Smooth muscle cell (in vitro differentiated cells): ENCODE data around the gene ETNK2. TPM values are rescaled to one million over a fixed set of nuclear protein-coding genes. Genes with fewer than 3 reads are reported as not detected.

Source experiments
- DNase-seq: peaks from one replicate; lab custom pipeline; 2025; ENCODE audit not compliant: unreplicated experiment; lab: John Stamatoyannopoulos, UW
- H2AFZ ChIP-seq: fragments of 200-600 bp; sonication (generic); 2 replicates; pipeline ENCODE4 v1.6.0; 2016; ENCODE audit warnings: antibody characterized with exemption, low read depth, mild to moderate bottlenecking
- H3F3A ChIP-seq: fragments of 200-600 bp; sonication (generic); 2 replicates; pipeline ENCODE4 v1.6.0; 2017; ENCODE audit warnings: antibody characterized with exemption, low read depth
- H3K27ac ChIP-seq: fragments of 200-600 bp; sonication (generic); 2 replicates; pipeline ENCODE4 v1.5.1; 2016; ENCODE audit warnings: low read depth, mild to moderate bottlenecking
- H3K27me3 ChIP-seq: fragments of 200-600 bp; sonication (generic); 2 replicates; pipeline ENCODE4 v1.6.1; 2016; ENCODE audit warnings: low read depth, mild to moderate bottlenecking
- H3K36me3 ChIP-seq: fragments of 200-600 bp; sonication (generic); 2 replicates; pipeline ENCODE4 v1.5.1; 2016; ENCODE audit warnings: low read depth
- H3K4me1 ChIP-seq: fragments of 200-600 bp; sonication (generic); 2 replicates; pipeline ENCODE4 v1.5.1; 2016; ENCODE audit warnings: low read depth
- H3K4me2 ChIP-seq: fragments of 200-600 bp; sonication (generic); 2 replicates; pipeline ENCODE4 v1.6.0; 2016; ENCODE audit warnings: mild to moderate bottlenecking
- H3K4me3 ChIP-seq: fragments of 200-600 bp; sonication (generic); 2 replicates; pipeline ENCODE4 v1.5.1; 2016; ENCODE audit warnings: mild to moderate bottlenecking
- H3K79me2 ChIP-seq: fragments of 200-600 bp; sonication (generic); 2 replicates; pipeline ENCODE4 v1.6.0; 2016; ENCODE audit warnings: low read depth, mild to moderate bottlenecking
- H3K9ac ChIP-seq: fragments of 200-600 bp; sonication (generic); 2 replicates; pipeline ENCODE4 v1.6.0; 2016; ENCODE audit warnings: low read depth
- H3K9me3 ChIP-seq: fragments of 200-600 bp; sonication (generic); replicated peaks from 2 replicates; pipeline ENCODE4 v1.5.1; 2016; ENCODE audit warnings: low read depth
- H4K20me1 ChIP-seq: fragments of 200-600 bp; sonication (generic); 2 replicates; pipeline ENCODE4 v1.6.0; 2016; ENCODE audit warnings: low read depth
- CTCF ChIP-seq: fragments of 200-600 bp; sonication (generic); IDR thresholded peaks from 2 replicates; pipeline ENCODE4 v1.5.1; 2017; ENCODE audit warnings: borderline replicate concordance, mild to moderate bottlenecking, antibody characterized with exemption; ENCODE audit not compliant: insufficient read depth, poor library complexity, severe bottlenecking
- WGBS: methylation state at CpG from one replicate; pipeline ENCODE4 v1.1.7; 2016; ENCODE audit warnings: low lambda C conversion rate; 5-methylcytosine and 5-hydroxymethylcytosine counted together
- polyA plus RNA-seq: library from polyadenylated mRNA; unstranded; fragments of >200 nt; fragmentation: Nextera tagmentation; extraction: Ambion mirVana; gene quantifications from 2 replicates; pipeline ENCODE4 v1.2.1, GENCODE V29; 2016
- total RNA-seq: library from RNA; depleted of rRNA; stranded (reverse); fragments of >200 nt; gene quantifications from 2 replicates; pipeline ENCODE4 v1.2.3, GENCODE V29; 2014

The ETNK2 gene
- 3.7 and 21.4 TPM in 2 replicates for total RNA-seq
- 8.9 and 17.3 TPM in 2 replicates for polyA plus RNA-seq

DNA sequence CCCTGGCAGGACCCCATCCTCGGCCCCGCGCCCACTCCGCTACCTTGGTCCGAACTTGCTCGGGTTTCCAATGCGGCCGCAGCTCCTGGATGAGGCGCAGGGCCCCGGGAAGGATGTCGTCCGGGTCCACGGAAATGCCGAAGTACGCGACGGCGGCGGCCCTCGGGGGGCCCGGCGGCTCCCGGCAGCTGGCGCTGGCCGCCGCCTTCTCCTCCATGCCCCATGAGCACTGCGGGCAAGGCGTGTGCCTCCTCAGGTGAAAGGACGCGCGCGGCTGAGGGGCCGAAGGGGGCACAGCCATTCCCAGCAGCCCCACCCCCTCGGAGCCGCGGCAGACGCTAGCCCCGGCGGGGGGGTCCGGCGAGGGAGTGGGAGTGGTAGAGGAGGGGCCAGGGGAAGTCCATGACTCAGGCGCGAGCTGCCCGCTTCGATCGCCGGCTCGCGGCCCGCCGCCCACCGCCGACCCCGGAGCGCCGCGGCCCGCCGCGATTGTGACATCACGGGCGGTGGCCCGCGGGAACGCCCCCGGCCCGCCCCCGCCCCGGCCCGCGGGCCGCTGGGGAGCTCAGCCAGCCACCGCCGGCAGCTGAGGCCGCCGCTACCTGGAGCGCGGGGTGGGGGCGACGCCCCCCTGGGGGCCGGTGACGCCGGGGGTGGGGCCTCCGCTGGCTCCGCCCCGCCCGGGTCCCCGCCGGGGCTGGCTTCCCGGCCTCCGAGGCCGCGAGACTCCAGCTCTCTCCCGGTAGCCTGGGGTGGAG is at the start of gene ETNK2:
Gene ETNK2 (minus strand): TSS at position 493 of the 758 bp plus-strand sequence. CDS start 192 bp downstream, at position 301.
- no peaks in the 10 kb centered on the region for H3K36me3 ChIP-seq
- H3K4me2 ChIP-seq, result peak within 1 kb of the TSS; percentile 96
- peak within 1 kb of the TSS; percentile 63 for H3K4me3 ChIP-seq
- H3K27ac ChIP-seq, result no peak within 1 kb of the TSS
- DNase-seq, result peak; percentile 59
- no peaks in the 10 kb centered on the region for H3K4me1 ChIP-seq
- under 1% methylated on average over 49 of the region's 94 CpGs for WGBS
- no peaks in the 10 kb centered on the region for H3K9me3 ChIP-seq
- H2AFZ ChIP-seq, result peak within 1 kb of the TSS; percentile 84
- H3K79me2 ChIP-seq, result no peaks in the 10 kb centered on the region
- H3F3A ChIP-seq, result no peaks in the 10 kb centered on the region
- TF ChIP-seq CTCF, result no peak
- H4K20me1 ChIP-seq, result no peaks in the 10 kb centered on the region
- no peaks in the 10 kb centered on the region for H3K27me3 ChIP-seq
- peak within 1 kb of the TSS; percentile 64 for H3K9ac ChIP-seq

- Histone ChIP-seq H3F3A (no peaks in the 10 kb centered on the region), H3K4me2 (no peak overlapping the region), H3K9ac (no peak overlapping the region), H3K27me3 (peaks cover 47% of the 10 kb centered on the region), H3K79me2 (no peaks in the 10 kb centered on the region), H3K4me1 (no peaks in the 10 kb centered on the region), H3K9me3 (no peaks in the 10 kb centered on the region), H3K4me3 (no peak overlapping the region), H3K36me3 (no peaks in the 10 kb centered on the region), H2AFZ (no peak overlapping the region), H3K27ac (no peak overlapping the region), H4K20me1 (no peaks in the 10 kb centered on the region)
- no peak for DNase-seq
- WGBS, result 43% methylated on average over 12 of the region's 12 CpGs
- TF ChIP-seq CTCF, result no peak
These were observed 49.6 kb upstream of the ETNK2 start for GRCh38 chr1:204201348-204202040.

GRCh38 chr1:204199579-204199978 is 47.7 kb upstream of the ETNK2 start:
- no peaks in the 10 kb centered on the region for H3F3A ChIP-seq
- no peak overlapping the region for H3K4me2 ChIP-seq
- no peak overlapping the region for H3K9ac ChIP-seq
- no peak overlapping the region for H2AFZ ChIP-seq
- DNase-seq, result no peak
- H3K4me1 ChIP-seq, result no peaks in the 10 kb centered on the region
- peaks cover 38% of the 10 kb centered on the region for H3K27me3 ChIP-seq
- WGBS, result 87% methylated on average over 9 of the region's 9 CpGs
- no peak for TF ChIP-seq CTCF
- peak overlapping the region; percentile 73 for H3K27ac ChIP-seq
- no peaks in the 10 kb centered on the region for H4K20me1 ChIP-seq
- H3K79me2 ChIP-seq, result no peaks in the 10 kb centered on the region
- no peaks in the 10 kb centered on the region for H3K36me3 ChIP-seq
- no peak overlapping the region for H3K4me3 ChIP-seq
- no peaks in the 10 kb centered on the region for H3K9me3 ChIP-seq
